HFF-Myc (cell line): ENCODE data around the gene PPDPF.
"Not testable (repeated sequence)": the region's sequence is repeated elsewhere in the genome, so short reads cannot be mapped to it uniquely, and the experiment has no call there.

Source experiments
- DNase-seq: peaks from one replicate; pipeline ENCODE4 v3.0.0-alpha.2; 2011; ENCODE audit warnings: low read depth; ENCODE audit errors: extremely low read depth
- H3K4me3 ChIP-seq: replicated peaks from 2 replicates; pipeline ENCODE4 v1.5.1; 2011; ENCODE audit warnings: low read depth, mild to moderate bottlenecking, control low read depth, low read length
- TF ChIP-seq, protein P1 (sequence below): IDR thresholded peaks from 2 replicates; pipeline ENCODE4 v1.5.1; 2012; ENCODE audit warnings: mild to moderate bottlenecking, low read depth, low read length, control low read depth; ENCODE audit errors: missing control alignments

PPDPF gene

DNA sequence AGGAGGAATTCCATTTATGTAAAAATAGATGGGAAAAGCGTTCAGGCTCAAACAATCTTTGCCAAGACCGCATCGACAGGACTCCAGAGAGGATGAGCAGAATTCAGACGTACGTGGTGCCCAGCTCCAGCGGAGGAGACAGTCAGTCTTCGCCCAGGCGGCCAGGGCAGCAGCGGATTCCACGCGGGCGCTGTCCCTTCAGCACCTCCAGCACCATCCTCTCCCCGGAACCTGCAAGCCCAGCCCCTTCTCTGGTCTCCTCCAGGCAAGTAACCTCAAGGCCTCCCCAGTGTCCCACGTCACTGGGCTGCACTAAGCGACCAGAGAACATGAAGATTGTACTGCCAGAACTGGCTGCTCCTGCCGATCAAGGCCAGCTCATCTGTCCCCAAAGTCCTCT, 45.4 kb upstream of the PPDPF start:
- no peak overlapping the region for H3K4me3 ChIP-seq
- DNase-seq: no peak
- TF ChIP-seq, protein P1, sequence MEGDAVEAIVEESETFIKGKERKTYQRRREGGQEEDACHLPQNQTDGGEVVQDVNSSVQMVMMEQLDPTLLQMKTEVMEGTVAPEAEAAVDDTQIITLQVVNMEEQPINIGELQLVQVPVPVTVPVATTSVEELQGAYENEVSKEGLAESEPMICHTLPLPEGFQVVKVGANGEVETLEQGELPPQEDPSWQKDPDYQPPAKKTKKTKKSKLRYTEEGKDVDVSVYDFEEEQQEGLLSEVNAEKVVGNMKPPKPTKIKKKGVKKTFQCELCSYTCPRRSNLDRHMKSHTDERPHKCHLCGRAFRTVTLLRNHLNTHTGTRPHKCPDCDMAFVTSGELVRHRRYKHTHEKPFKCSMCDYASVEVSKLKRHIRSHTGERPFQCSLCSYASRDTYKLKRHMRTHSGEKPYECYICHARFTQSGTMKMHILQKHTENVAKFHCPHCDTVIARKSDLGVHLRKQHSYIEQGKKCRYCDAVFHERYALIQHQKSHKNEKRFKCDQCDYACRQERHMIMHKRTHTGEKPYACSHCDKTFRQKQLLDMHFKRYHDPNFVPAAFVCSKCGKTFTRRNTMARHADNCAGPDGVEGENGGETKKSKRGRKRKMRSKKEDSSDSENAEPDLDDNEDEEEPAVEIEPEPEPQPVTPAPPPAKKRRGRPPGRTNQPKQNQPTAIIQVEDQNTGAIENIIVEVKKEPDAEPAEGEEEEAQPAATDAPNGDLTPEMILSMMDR: no peak

DNA sequence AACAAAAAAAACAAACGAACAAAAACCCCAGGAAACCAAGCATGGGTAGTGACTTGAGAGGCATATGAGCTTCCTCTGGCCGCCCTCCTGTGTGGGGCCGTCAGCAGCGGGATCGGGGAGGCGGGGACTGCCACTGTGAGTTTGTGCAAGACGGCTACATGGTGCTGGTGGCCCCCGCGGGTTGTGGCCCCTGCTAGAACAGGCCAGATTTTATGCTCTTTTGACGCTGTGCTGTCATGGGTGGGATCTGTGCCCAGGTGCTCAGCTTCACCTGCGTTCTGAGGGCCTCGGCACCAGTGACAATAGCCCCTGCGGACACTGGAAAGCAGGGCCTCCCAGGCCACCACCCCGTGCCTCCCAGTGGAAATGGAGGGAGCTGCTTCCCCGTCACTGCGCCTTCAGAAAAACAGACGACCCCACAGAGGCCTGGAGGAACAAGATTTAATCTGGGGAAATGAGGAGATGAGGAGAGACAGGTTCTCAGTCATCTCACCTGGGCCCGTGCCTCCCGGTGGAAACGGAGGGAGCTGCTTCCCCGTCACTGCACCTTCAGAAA, 43.4 kb upstream of the PPDPF start:
- H3K4me3 ChIP-seq: no peak overlapping the region
- no peak for DNase-seq
- TF ChIP-seq, protein P1: no peak

GRCh38 chr20:63477944-63478343, 42.6 kb upstream of the PPDPF start:
- H3K4me3 ChIP-seq: no peak overlapping the region
- TF ChIP-seq, protein P1: no peak
- DNase-seq: no peak

- DNase-seq: no peak
- no peak overlapping the region for H3K4me3 ChIP-seq
- TF ChIP-seq, protein P1: no peak
These were observed 41.9 kb upstream of the PPDPF start for GRCh38 chr20:63478346-63479302.

- not testable (repeated sequence) for DNase-seq, H3K4me3 ChIP-seq
These were observed 40.7 kb upstream of the PPDPF start for GRCh38 chr20:63479695-63480419.

GRCh38 chr20:63481503-63481902, 39.1 kb upstream of the PPDPF start:
- TF ChIP-seq, protein P1: no peak
- no peak for DNase-seq
- no peak overlapping the region for H3K4me3 ChIP-seq
